Spleen (tissue), 7 donors: ENCODE results near the gene HAX1.

Experiments used
- POLR2A ChIP-seq, 3 donors: fragments of 450-650 bp; IDR thresholded peaks; one replicate each; pipeline ENCODE4 v1.5.1; 2017; ENCODE audit warnings: antibody characterized with exemption in 3 of 3, mild to moderate bottlenecking in 1 of 3
- TF ChIP-seq, protein P1 (sequence below), 11 experiments: fragments of 200-600 bp in 7 of 11; fragments of 450-650 bp in 4 of 11; sonication (generic) in 4 of 11; IDR thresholded peaks in 8 of 11; conservative IDR thresholded peaks in 3 of 11; 1 replicate in 7 of 11; 2 replicates in 4 of 11; pipeline versions ENCODE4 v1.4.0 to v1.8.0; 2016 to 2021; ENCODE audit warnings: antibody characterized with exemption in 11 of 11, inconsistent platforms in 4 of 11, mild to moderate bottlenecking in 1 of 11
- donor health status: DM: no; HTN: no; CAD: no; lungs with moderate emphysema.
- donor health status: DM: no; HTN: no; CAD: no.
- donor health status: DM: no; HTN: no; CAD: no.

GRCh38 chr1:154256686-154257085 lies 15.7 kb upstream of the HAX1 start:
- no peak for TF ChIP-seq POLR2A (IDR thresholded peaks at IDR 0.05)
- TF ChIP-seq, protein P1, sequence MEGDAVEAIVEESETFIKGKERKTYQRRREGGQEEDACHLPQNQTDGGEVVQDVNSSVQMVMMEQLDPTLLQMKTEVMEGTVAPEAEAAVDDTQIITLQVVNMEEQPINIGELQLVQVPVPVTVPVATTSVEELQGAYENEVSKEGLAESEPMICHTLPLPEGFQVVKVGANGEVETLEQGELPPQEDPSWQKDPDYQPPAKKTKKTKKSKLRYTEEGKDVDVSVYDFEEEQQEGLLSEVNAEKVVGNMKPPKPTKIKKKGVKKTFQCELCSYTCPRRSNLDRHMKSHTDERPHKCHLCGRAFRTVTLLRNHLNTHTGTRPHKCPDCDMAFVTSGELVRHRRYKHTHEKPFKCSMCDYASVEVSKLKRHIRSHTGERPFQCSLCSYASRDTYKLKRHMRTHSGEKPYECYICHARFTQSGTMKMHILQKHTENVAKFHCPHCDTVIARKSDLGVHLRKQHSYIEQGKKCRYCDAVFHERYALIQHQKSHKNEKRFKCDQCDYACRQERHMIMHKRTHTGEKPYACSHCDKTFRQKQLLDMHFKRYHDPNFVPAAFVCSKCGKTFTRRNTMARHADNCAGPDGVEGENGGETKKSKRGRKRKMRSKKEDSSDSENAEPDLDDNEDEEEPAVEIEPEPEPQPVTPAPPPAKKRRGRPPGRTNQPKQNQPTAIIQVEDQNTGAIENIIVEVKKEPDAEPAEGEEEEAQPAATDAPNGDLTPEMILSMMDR (IDR thresholded peaks at IDR 0.05 in 8 of 11, conservative IDR thresholded peaks at IDR 0.05 in 3 of 11), result no peak
